ENCODE measurements around the gene BORCS8. TPM values are rescaled to one million over a fixed set of nuclear protein-coding genes. Genes with fewer than 3 reads are reported as not detected.

Gene BORCS8
- total RNA-seq, 2 experiments from 2014 or later: 19.5 to 25.3 TPM

DNA sequence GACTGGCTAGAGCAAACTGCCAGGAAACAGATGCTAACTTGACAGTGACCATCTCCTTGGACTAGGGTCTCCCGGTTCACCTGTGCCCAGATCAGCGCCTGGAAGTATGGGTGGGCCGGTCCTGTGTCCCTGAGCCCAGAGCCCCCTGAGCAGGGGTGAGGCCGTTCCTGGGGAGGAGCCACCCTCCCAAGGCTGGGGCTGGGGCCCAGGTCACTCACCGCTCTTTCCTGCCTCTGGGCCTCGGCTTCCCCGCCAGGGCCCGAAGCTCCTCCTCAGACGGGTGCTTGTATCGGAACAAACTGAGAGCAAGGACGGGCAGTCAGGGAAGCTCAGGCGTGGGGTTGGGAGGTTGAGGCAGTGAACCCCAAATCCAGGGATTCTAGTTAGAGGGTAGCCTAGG, 59.0 kb downstream of the BORCS8 start:
- intact Hi-C loops (cut with DNase I, micrococcal nuclease): no loop called here
- Mint-ChIP-seq H3K4me1 (peaks cover 18% of the 10 kb centered on the region), H3K36me3 (ENCODE audit: low read depth) (peaks cover 33% of the 10 kb centered on the region), H3K9me3 (ENCODE audit: low read depth) (peaks cover 10% of the 10 kb centered on the region), H3K27ac (no peak overlapping the region), H3K4me3 (no peak overlapping the region), H3K27me3 (no peaks in the 10 kb centered on the region)
- ChIA-PET CTCF (interaction anchor here (1.2 kb wide), 1 partner anchor 13 kb away, joined by 3 read pairs; no protein-coding TSS in a partner anchor), POLR2A (no interaction called here)
- DNase-seq: no peak
- ATAC-seq: no peak

DNA sequence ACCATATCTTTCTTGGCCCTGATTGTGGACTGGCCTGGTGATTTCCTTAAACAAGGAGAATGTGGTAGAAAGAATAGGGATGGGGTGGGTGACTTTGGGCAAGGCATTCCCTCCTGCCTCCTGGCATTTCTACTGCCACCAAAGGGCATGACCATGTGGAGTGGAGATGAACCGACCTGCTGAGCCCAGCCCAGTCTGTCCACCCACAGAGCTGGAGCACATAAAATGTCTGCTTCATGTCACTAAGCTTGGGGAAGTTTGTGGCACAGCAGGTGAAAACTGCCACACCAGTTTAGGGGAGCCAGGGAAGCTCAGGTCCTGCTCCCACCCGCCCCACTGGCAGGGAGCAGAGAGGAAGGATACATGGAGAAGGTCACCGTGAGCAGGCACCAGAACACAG, 60.0 kb downstream of the BORCS8 start:
- Mint-ChIP-seq H3K4me1 (peaks cover 9% of the 10 kb centered on the region), H3K27ac (no peak overlapping the region), H3K27me3 (no peaks in the 10 kb centered on the region), H3K4me3 (no peak overlapping the region), H3K9me3 (ENCODE audit: low read depth) (peaks cover 10% of the 10 kb centered on the region), H3K36me3 (ENCODE audit: low read depth) (peaks cover 35% of the 10 kb centered on the region)
- DNase-seq: no peak
- POLR2A ChIA-PET: no interaction called here
- intact Hi-C loops (cut with DNase I, micrococcal nuclease): no loop called here
- CTCF ChIA-PET: interaction anchor here (1.2 kb wide), 1 partner anchor 14 kb away, joined by 3 read pairs; no protein-coding TSS in a partner anchor
- no peak for ATAC-seq

Other genes starting within 250 kb of the BORCS8 start
- 100 to 1,000 TPM in 1 of 2 experiments, 10 to 100 TPM in 1; 89.8 to 104 TPM for gene SUGP2, start 158.6 kb downstream of the BORCS8 start, total RNA-seq
- gene ARMC6, start 158.5 kb downstream of the BORCS8 start, total RNA-seq: 10 to 100 TPM; 33.0 to 40.8 TPM
- gene SLC25A42, start 128.2 kb downstream of the BORCS8 start, total RNA-seq: 10 to 100 TPM; 10.4 to 10.6 TPM
- 10 to 100 TPM; 26.8 to 31.9 TPM for gene TMEM161A, start 53.7 kb downstream of the BORCS8 start, total RNA-seq
- gene MEF2B, start 21.9 kb downstream of the BORCS8 start, total RNA-seq: 1 to 10 TPM; 1.9 to 2.1 TPM
- 10 to 100 TPM; 56.2 to 68.5 TPM for gene RFXANK, start 106 bp upstream of the BORCS8 start, total RNA-seq
- 10 to 100 TPM; 34.7 to 46.6 TPM for gene NR2C2AP, start 11.3 kb upstream of the BORCS8 start, total RNA-seq
- not detected for gene NCAN, start 19.8 kb upstream of the BORCS8 start, total RNA-seq
- gene TM6SF2, start 81.1 kb upstream of the BORCS8 start, total RNA-seq: not detected
- gene SUGP1, start 128.4 kb upstream of the BORCS8 start, total RNA-seq: 10 to 100 TPM; 49.4 to 62.0 TPM
- 10 to 100 TPM; 33.3 to 45.7 TPM for gene MAU2, start 128.7 kb upstream of the BORCS8 start, total RNA-seq
- 100 to 1,000 TPM; 123 to 139 TPM for gene GATAD2A, start 213.5 kb upstream of the BORCS8 start, total RNA-seq